ENCODE data around the gene CBLB.
A peak's percentile ranks its signal among the peaks of the same experiment; 100 is the strongest.

The CBLB gene

DNA sequence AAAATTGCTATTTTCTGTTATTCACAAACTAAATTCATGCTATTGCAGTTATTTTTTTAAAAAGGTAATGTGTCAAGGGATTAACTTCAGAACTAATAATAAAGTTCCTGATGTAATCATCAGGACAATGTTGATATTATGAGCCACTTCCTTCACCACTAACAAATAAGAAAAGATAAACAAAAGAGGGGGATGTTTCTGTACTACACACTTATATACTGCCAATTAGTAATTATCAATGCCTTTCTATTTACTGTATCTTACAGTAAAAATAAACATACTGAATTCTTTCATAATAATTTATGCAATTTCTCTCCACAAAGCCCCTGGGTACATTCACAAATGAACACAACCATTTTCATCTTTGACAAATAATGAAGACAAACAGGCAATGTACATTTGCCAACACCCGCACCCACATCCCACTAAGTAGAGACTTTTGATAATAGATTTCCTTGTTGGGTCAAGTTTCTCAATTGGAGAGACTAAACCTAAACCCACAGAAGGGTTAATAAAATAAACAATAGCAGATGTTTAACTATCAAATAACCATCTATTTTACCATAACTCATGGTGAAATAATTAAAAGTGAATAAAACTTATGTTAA lies 3.7 kb downstream of the CBLB start:
- H3K27ac Mint-ChIP-seq, result peak overlapping the region; percentile 32 to 73 (median 48)
- H3K4me3 Mint-ChIP-seq, result peak overlapping the region; percentile 70 to 81 (median 80)
- no peaks in the 10 kb centered on the region for H3K9me3 Mint-ChIP-seq
- TF ChIP-seq, protein P1, sequence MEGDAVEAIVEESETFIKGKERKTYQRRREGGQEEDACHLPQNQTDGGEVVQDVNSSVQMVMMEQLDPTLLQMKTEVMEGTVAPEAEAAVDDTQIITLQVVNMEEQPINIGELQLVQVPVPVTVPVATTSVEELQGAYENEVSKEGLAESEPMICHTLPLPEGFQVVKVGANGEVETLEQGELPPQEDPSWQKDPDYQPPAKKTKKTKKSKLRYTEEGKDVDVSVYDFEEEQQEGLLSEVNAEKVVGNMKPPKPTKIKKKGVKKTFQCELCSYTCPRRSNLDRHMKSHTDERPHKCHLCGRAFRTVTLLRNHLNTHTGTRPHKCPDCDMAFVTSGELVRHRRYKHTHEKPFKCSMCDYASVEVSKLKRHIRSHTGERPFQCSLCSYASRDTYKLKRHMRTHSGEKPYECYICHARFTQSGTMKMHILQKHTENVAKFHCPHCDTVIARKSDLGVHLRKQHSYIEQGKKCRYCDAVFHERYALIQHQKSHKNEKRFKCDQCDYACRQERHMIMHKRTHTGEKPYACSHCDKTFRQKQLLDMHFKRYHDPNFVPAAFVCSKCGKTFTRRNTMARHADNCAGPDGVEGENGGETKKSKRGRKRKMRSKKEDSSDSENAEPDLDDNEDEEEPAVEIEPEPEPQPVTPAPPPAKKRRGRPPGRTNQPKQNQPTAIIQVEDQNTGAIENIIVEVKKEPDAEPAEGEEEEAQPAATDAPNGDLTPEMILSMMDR (IDR thresholded peaks at IDR 0.05; ENCODE audit: unreplicated experiment in 3 of 3), result no peak
- no peaks in the 10 kb centered on the region for H3K27me3 Mint-ChIP-seq (ENCODE audit: low read depth)
- peaks cover 39% of the 10 kb centered on the region for H3K4me1 Mint-ChIP-seq
- peaks cover 32% of the 10 kb centered on the region for H3K36me3 Mint-ChIP-seq (ENCODE audit: low read depth)

DNA sequence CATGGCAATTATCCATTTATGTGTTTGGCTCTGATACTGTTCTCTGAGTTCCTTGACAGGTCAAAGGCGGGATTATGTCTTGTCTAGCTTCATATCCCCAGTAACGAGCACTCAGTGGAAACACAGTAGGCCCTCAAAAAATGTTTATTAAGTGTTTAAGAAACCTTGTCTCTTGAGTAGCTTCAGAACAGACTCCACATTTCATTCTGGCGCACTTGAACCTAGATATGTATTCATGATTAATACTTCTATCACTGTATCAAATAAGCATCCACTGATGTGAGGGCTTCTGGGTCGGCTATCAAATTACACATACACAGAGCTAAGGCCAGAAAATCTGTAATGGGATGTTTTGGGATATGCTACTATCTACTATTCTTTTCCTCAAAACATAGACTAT lies 4.6 kb downstream of the CBLB start:
- H3K9me3 Mint-ChIP-seq, result no peaks in the 10 kb centered on the region
- peak overlapping the region; percentile 32 to 73 (median 48) for H3K27ac Mint-ChIP-seq
- TF ChIP-seq, protein P1 (IDR thresholded peaks at IDR 0.05; ENCODE audit: unreplicated experiment in 3 of 3), result no peak
- peaks cover 35% of the 10 kb centered on the region for H3K4me1 Mint-ChIP-seq
- peaks cover 36% of the 10 kb centered on the region for H3K36me3 Mint-ChIP-seq (ENCODE audit: low read depth)
- H3K4me3 Mint-ChIP-seq, result peak overlapping the region; percentile 70 to 81 (median 80)
- no peaks in the 10 kb centered on the region for H3K27me3 Mint-ChIP-seq (ENCODE audit: low read depth)

DNA sequence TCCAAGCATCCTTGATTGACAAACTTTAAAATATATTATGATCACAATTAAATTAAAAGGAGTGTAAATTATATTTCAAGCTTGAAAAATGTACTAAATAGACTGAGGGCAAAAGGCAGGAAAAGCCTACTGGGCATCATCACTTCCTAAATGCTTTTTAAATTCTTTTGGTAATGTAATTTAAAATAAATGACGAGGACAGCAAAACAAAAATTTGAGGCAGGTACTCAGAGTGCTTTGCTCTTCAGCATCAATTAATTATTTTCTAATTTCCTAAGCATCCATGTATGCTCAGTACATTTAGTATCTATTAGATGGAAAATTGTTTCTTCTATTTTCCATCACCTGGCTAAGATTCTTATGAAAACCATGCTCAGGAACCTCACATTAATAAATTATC lies 5.2 kb downstream of the CBLB start:
- H3K9me3 Mint-ChIP-seq, result no peaks in the 10 kb centered on the region
- TF ChIP-seq, protein P1 (IDR thresholded peaks at IDR 0.05; ENCODE audit: unreplicated experiment in 3 of 3), result no peak
- H3K27ac Mint-ChIP-seq, result peak overlapping the region in 1 of 3 experiments; percentile 73
- no peaks in the 10 kb centered on the region for H3K27me3 Mint-ChIP-seq (ENCODE audit: low read depth)
- peak overlapping the region in 2 of 3 experiments; percentile 70 to 80 for H3K4me3 Mint-ChIP-seq
- peaks cover 35% of the 10 kb centered on the region for H3K4me1 Mint-ChIP-seq
- H3K36me3 Mint-ChIP-seq (ENCODE audit: low read depth), result peaks cover 40% of the 10 kb centered on the region

DNA sequence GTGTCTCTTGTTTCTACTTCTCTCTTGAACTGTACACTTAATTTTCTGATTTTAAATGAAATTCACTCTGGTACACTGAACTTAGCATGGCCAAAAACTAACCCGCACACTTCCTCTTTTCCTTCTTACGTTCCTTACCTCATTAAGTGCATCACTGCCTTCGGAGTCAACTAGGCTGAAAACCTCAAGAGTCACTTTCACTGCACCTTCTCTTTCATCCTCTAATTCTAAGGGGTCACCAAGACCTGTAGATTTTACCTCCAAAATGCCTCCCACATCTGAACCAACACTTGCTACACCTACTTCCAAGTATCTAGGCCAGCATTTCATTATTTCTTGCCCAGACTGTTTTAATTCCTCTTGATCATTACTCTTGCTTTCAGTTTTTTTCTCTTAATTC lies 6.6 kb downstream of the CBLB start:
- H3K4me1 Mint-ChIP-seq, result peaks cover 40% of the 10 kb centered on the region
- H3K27ac Mint-ChIP-seq, result no peak overlapping the region
- H3K27me3 Mint-ChIP-seq (ENCODE audit: low read depth), result no peaks in the 10 kb centered on the region
- H3K36me3 Mint-ChIP-seq (ENCODE audit: low read depth), result peaks cover 48% of the 10 kb centered on the region
- H3K9me3 Mint-ChIP-seq, result no peaks in the 10 kb centered on the region
- H3K4me3 Mint-ChIP-seq, result no peak overlapping the region
- TF ChIP-seq, protein P1 (IDR thresholded peaks at IDR 0.05; ENCODE audit: unreplicated experiment in 3 of 3), result no peak

DNA sequence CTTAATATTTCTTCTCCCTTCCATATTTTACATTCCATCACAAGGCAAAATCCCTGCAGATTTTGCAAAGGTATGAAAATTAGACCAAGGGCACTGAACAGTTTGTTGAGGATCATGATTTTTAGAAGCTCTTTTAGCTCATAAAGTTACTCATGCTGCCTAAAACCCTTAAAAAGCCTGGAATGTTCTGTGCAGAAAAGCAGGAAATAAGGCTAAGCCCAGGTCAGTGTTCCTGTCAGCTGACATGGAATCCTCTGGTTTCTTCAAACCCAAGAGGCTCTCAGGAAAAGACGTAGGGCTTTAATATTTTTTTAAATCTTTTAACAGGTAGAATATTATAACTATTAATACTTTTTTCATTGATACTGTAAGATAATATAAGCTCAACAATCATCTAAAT lies 8.2 kb downstream of the CBLB start:
- Mint-ChIP-seq H3K4me1 (peaks cover 25% of the 10 kb centered on the region), H3K27me3 (ENCODE audit: low read depth) (no peaks in the 10 kb centered on the region), H3K36me3 (ENCODE audit: low read depth) (peaks cover 45% of the 10 kb centered on the region), H3K27ac (peak overlapping the region in 1 of 3 experiments; percentile 59), H3K4me3 (no peak overlapping the region), H3K9me3 (no peaks in the 10 kb centered on the region)
- TF ChIP-seq, protein P1 (IDR thresholded peaks at IDR 0.05; ENCODE audit: unreplicated experiment in 3 of 3), result no peak

DNA sequence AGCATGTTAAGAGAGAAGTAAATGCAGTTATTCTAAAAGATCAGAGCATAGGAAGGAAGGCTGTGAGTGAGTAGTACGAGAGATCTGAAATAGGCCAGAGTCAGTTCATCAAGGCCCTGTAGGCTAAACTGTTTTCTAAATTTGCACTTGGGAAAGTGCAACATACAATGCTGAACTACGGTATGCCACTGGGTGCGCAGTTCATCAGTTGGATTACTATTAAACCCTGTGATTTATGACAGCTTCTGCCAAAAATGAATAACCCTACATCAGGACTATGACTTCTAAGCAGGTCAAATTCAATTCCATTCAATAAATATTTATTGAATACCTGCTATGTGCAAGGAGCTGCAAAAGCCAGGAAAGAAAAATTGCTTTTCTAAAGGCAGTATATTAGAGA lies 10.8 kb downstream of the CBLB start:
- no peak overlapping the region for H3K4me3 Mint-ChIP-seq
- H3K9me3 Mint-ChIP-seq, result no peaks in the 10 kb centered on the region
- peaks cover 52% of the 10 kb centered on the region for H3K36me3 Mint-ChIP-seq (ENCODE audit: low read depth)
- H3K4me1 Mint-ChIP-seq, result peaks cover 9% of the 10 kb centered on the region
- TF ChIP-seq, protein P1 (IDR thresholded peaks at IDR 0.05; ENCODE audit: unreplicated experiment in 3 of 3), result no peak
- no peaks in the 10 kb centered on the region for H3K27me3 Mint-ChIP-seq (ENCODE audit: low read depth)
- peak overlapping the region in 1 of 3 experiments; percentile 7 for H3K27ac Mint-ChIP-seq
